SK-N-SH treated with all-trans-retinoic acid at 6 μM for 48 hours (cell line): ENCODE data around the gene CASP4.

Experiments
- ATAC-seq: fragments of 200-7000 bp; cut with Tn5 transposase; 3 replicates; pipeline ENCODE4 v1.9.1; 2020; ENCODE audit warnings: mild to moderate bottlenecking, moderate library complexity
- ARNTL ChIP-seq: fragments of 450-650 bp; formaldehyde crosslinking; IDR thresholded peaks from 2 replicates; pipeline ENCODE4 v1.5.0; 2020; ENCODE audit warnings: low read depth, mild to moderate bottlenecking, moderate library complexity, borderline replicate concordance
- BACH2 ChIP-seq: fragments of 250-450 bp; sonication (Bioruptor Pico); IDR thresholded peaks from 2 replicates; pipeline ENCODE4 v1.9.0; 2021; ENCODE audit warnings: mild to moderate bottlenecking, borderline replicate concordance
- CREB5 ChIP-seq: fragments of 250-450 bp; sonication (Bioruptor Pico); IDR thresholded peaks from 2 replicates; pipeline ENCODE4 v1.5.1; 2020; ENCODE audit warnings: low read depth, mild to moderate bottlenecking, moderate library complexity
- CSDC2 ChIP-seq: fragments of 250-450 bp; sonication (Bioruptor Pico); IDR thresholded peaks from 2 replicates; pipeline ENCODE4 v1.5.0; 2020; ENCODE audit warnings: mild to moderate bottlenecking, moderate library complexity
- ESRRG ChIP-seq: fragments of 250-450 bp; sonication (Bioruptor Pico); IDR thresholded peaks from 2 replicates; pipeline ENCODE4 v1.6.1; 2021; ENCODE audit warnings: mild to moderate bottlenecking
- GLIS3 ChIP-seq: fragments of 250-450 bp; sonication (Bioruptor Pico); IDR thresholded peaks from 2 replicates; pipeline ENCODE4 v1.5.0; 2020; ENCODE audit warnings: mild to moderate bottlenecking, moderate library complexity
- ISL1 ChIP-seq: fragments of 250-450 bp; sonication (Bioruptor Pico); IDR thresholded peaks from 2 replicates; pipeline ENCODE4 v2.1.2; 2022; ENCODE audit warnings: mild to moderate bottlenecking, moderate library complexity
- OSR1 ChIP-seq: fragments of 250-450 bp; sonication (Bioruptor Pico); IDR thresholded peaks from 2 replicates; pipeline ENCODE4 v1.8.0; 2022; ENCODE audit warnings: moderate library complexity, mild to moderate bottlenecking, inconsistent platforms
- PATZ1 ChIP-seq: fragments of 250-450 bp; sonication (Bioruptor Pico); IDR thresholded peaks from 2 replicates; pipeline ENCODE4 v1.8.0; 2020; ENCODE audit warnings: mild to moderate bottlenecking, moderate library complexity, borderline replicate concordance
- POU6F1 ChIP-seq: fragments of 250-450 bp; sonication (Bioruptor Pico); IDR thresholded peaks from 2 replicates; pipeline ENCODE4 v1.8.0; 2021; ENCODE audit warnings: low read depth, mild to moderate bottlenecking, moderate library complexity, borderline replicate concordance
- PPARA ChIP-seq: fragments of 250-450 bp; sonication (Bioruptor Pico); IDR thresholded peaks from 2 replicates; pipeline ENCODE4 v1.5.0; 2020; ENCODE audit warnings: mild to moderate bottlenecking, borderline replicate concordance
- RARB ChIP-seq: fragments of 250-450 bp; sonication (Bioruptor Pico); IDR thresholded peaks from 2 replicates; pipeline ENCODE4 v1.8.0; 2021; ENCODE audit warnings: mild to moderate bottlenecking, moderate library complexity
- SNAI2 ChIP-seq: fragments of 250-450 bp; sonication (Bioruptor Pico); IDR thresholded peaks from 2 replicates; pipeline ENCODE4 v1.5.0; 2020; ENCODE audit warnings: mild to moderate bottlenecking, moderate library complexity
- TCF4 ChIP-seq: fragments of 250-450 bp; sonication (Bioruptor Pico); IDR thresholded peaks from 2 replicates; pipeline ENCODE4 v1.8.0; 2021; ENCODE audit warnings: mild to moderate bottlenecking, moderate library complexity, borderline replicate concordance
- ZC3H10 ChIP-seq: fragments of 250-450 bp; sonication (Bioruptor Pico); IDR thresholded peaks from 2 replicates; pipeline ENCODE4 v1.5.1; 2021; ENCODE audit warnings: mild to moderate bottlenecking, moderate library complexity
- ZFP3 ChIP-seq: fragments of 250-450 bp; sonication (Bioruptor Pico); IDR thresholded peaks from 2 replicates; pipeline ENCODE4 v1.5.0; 2020; ENCODE audit warnings: mild to moderate bottlenecking, moderate library complexity
- ZFP30 ChIP-seq: fragments of 450-650 bp; formaldehyde crosslinking; IDR thresholded peaks from 2 replicates; pipeline ENCODE4 v1.5.0; 2022; ENCODE audit warnings: mild to moderate bottlenecking, moderate library complexity
- ZNF565 ChIP-seq: fragments of 450-650 bp; formaldehyde crosslinking; conservative IDR thresholded peaks from 2 replicates; pipeline ENCODE4 v1.5.0; 2020; ENCODE audit warnings: low read depth, mild to moderate bottlenecking, moderate library complexity
- ZNF70 ChIP-seq: fragments of 450-650 bp; formaldehyde crosslinking; IDR thresholded peaks from 2 replicates; pipeline ENCODE4 v1.5.0; 2020; ENCODE audit warnings: mild to moderate bottlenecking, moderate library complexity
- ZNF8 ChIP-seq: fragments of 450-650 bp; formaldehyde crosslinking; IDR thresholded peaks from 2 replicates; pipeline ENCODE4 v1.5.0; 2020; ENCODE audit warnings: mild to moderate bottlenecking, moderate library complexity
- TF ChIP-seq, protein P1 (sequence below): fragments of 250-450 bp; sonication (Bioruptor Pico); IDR thresholded peaks from 2 replicates; pipeline ENCODE4 v1.5.1; 2021; ENCODE audit warnings: mild to moderate bottlenecking, moderate library complexity

CASP4 gene

GRCh38 chr11:104926771-104927611, 41.4 kb downstream of the CASP4 start:
- ATAC-seq: no peak
- TF ChIP-seq SNAI2 (no peak), BACH2 (CRISPR knock-in tag) (no peak), ZNF8 (CRISPR knock-in tag) (no peak), GLIS3 (CRISPR knock-in tag) (no peak), POU6F1 (CRISPR knock-in tag) (no peak), OSR1 (CRISPR knock-in tag) (no peak), ZFP30 (CRISPR knock-in tag) (no peak), TCF4 (CRISPR knock-in tag) (no peak), ZFP3 (CRISPR knock-in tag) (no peak), ISL1 (CRISPR knock-in tag) (no peak), RARB (CRISPR knock-in tag) (no peak), ZNF565 (CRISPR knock-in tag) (no peak), CSDC2 (CRISPR knock-in tag) (no peak), ESRRG (CRISPR knock-in tag) (no peak), ZNF70 (CRISPR knock-in tag) (no peak), ARNTL (CRISPR knock-in tag) (no peak), PATZ1 (CRISPR knock-in tag) (no peak), PPARA (CRISPR knock-in tag) (no peak), CREB5 (CRISPR knock-in tag) (no peak)
- TF ChIP-seq, protein P1, sequence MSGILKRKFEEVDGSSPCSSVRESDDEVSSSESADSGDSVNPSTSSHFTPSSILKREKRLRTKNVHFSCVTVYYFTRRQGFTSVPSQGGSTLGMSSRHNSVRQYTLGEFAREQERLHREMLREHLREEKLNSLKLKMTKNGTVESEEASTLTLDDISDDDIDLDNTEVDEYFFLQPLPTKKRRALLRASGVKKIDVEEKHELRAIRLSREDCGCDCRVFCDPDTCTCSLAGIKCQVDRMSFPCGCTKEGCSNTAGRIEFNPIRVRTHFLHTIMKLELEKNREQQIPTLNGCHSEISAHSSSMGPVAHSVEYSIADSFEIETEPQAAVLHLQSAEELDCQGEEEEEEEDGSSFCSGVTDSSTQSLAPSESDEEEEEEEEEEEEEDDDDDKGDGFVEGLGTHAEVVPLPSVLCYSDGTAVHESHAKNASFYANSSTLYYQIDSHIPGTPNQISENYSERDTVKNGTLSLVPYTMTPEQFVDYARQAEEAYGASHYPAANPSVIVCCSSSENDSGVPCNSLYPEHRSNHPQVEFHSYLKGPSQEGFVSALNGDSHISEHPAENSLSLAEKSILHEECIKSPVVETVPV (CRISPR knock-in tag): no peak
- TF ChIP-seq, all 23 proteins: peak for 0

- no peak for ATAC-seq
- TF ChIP-seq ESRRG (CRISPR knock-in tag) (no peak), GLIS3 (CRISPR knock-in tag) (no peak), ZNF8 (CRISPR knock-in tag) (no peak), ZC3H10 (CRISPR knock-in tag) (no peak), CREB5 (CRISPR knock-in tag) (no peak), PATZ1 (CRISPR knock-in tag) (no peak), BACH2 (CRISPR knock-in tag) (no peak), ZFP3 (CRISPR knock-in tag) (no peak), OSR1 (CRISPR knock-in tag) (no peak), ISL1 (CRISPR knock-in tag) (no peak), TCF4 (CRISPR knock-in tag) (no peak), CSDC2 (CRISPR knock-in tag) (no peak), ZNF565 (CRISPR knock-in tag) (no peak), PPARA (CRISPR knock-in tag) (no peak)
- TF ChIP-seq, protein P1 (CRISPR knock-in tag): no peak
Observed at GRCh38 chr11:104925850-104926249, 42.5 kb downstream of the CASP4 start.
